GM19193 (cell line): ENCODE data around the gene PRKCE.

Experiments used
- POLR2A ChIP-seq: IDR thresholded peaks from 4 replicates; pipeline ENCODE4 v1.6.1; 2011; ENCODE audit not compliant: insufficient read depth, insufficient read length; ENCODE audit errors: extremely low read depth

PRKCE gene

GRCh38 chr2:46200861-46201605, 549.6 kb downstream of the PRKCE start:
- TF ChIP-seq POLR2A: no peak

GRCh38 chr2:46202453-46202852, 551.0 kb downstream of the PRKCE start:
- TF ChIP-seq POLR2A: no peak

GRCh38 chr2:46202987-46203386, 551.5 kb downstream of the PRKCE start:
- no peak for TF ChIP-seq POLR2A

GRCh38 chr2:46207591-46207990, 556.1 kb downstream of the PRKCE start:
- no peak for TF ChIP-seq POLR2A

GRCh38 chr2:46208766-46209165, 557.3 kb downstream of the PRKCE start:
- TF ChIP-seq POLR2A: no peak

GRCh38 chr2:46210063-46210462, 558.6 kb downstream of the PRKCE start:
- no peak for TF ChIP-seq POLR2A

GRCh38 chr2:46211461-46211860, 560.0 kb downstream of the PRKCE start:
- TF ChIP-seq POLR2A: no peak

- TF ChIP-seq POLR2A: no peak
Measured at GRCh38 chr2:46213906-46214305, 562.4 kb downstream of the PRKCE start.

- TF ChIP-seq POLR2A: no peak
Measured at GRCh38 chr2:46216213-46216612, 564.7 kb downstream of the PRKCE start.

- no peak for TF ChIP-seq POLR2A
Measured at GRCh38 chr2:46225150-46225625, 573.7 kb downstream of the PRKCE start.

- TF ChIP-seq POLR2A: no peak
Measured at GRCh38 chr2:46225730-46226129, 574.3 kb downstream of the PRKCE start.

GRCh38 chr2:46226620-46227019, 575.1 kb downstream of the PRKCE start:
- no peak for TF ChIP-seq POLR2A

- TF ChIP-seq POLR2A: no peak
Measured at GRCh38 chr2:46227022-46227421, 575.5 kb downstream of the PRKCE start.

- no peak for TF ChIP-seq POLR2A
Measured at GRCh38 chr2:46227674-46228289, 576.3 kb downstream of the PRKCE start.

- TF ChIP-seq POLR2A: peak; percentile 51
Measured at GRCh38 chr2:46229134-46230063, 577.9 kb downstream of the PRKCE start.
